GM10248 (cell line): ENCODE measurements around the gene SLC24A3.

Experiments
- CTCF ChIA-PET: fragments of 300-600 bp; sonication (Branson Sonifier 250); formaldehyde crosslinking; extraction: SDS; loops from one replicate; lab custom pipeline; 2021; ENCODE audit warnings: antibody characterized with exemption; lab: Yijun Ruan, JAX
- POLR2A ChIA-PET: fragments of 350-650 bp; sonication (Branson Sonifier 250); formaldehyde crosslinking; extraction: SDS; loops from one replicate; lab custom pipeline; 2020; ENCODE audit warnings: antibody characterized with exemption; lab: Yijun Ruan, JAX
- DNase-seq: peaks from one replicate; pipeline ENCODE4 v3.0.0; 2012; ENCODE audit errors: extremely low spot score
- CTCF ChIP-seq: IDR thresholded peaks from 2 replicates; pipeline ENCODE4 v1.5.1; 2012; ENCODE audit warnings: mild to moderate bottlenecking, low read depth; ENCODE audit errors: extremely low read depth, missing control alignments, control extremely low read depth

SLC24A3 gene

DNA sequence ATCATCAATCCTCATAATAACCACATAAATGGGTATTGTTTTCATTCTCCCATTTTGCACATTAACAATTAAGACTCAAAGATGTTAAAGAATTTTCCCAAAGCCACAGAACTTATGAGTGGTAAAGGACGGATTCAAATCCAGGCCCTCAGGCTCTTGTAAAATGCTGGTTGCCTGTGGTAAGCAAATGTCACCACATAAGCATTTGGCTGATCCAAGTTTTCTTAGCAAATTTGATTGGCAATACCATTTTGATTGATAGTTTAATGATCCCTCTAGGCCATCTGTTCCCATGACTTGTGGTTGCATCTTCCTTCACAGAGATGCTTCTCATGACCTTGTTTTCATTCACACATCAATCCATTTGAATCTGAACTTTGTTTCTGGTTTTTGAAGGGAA is 293.6 kb downstream of the SLC24A3 start:
- ChIA-PET POLR2A (no interaction called here), CTCF (no interaction called here)
- no peak for DNase-seq
- TF ChIP-seq CTCF = no peak

DNA sequence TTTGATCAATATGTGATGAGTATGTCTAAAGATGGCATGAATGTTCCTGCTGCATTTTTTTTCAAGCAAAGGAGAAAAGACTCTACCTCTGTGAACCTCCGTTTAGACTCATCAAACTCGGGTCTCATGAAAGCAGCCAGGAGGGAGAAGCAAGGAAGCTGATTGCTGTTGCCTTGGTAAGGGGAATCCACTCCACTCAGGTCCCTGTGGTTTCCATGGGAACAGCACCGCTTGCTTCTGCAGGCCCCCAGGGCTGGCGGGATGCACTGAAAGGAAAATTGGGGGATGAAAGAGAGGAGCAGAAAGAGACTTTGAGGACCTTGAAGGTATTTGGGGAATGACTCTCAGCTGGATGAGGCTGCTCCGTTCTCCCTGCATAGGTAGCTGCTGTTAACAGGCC is 296.0 kb downstream of the SLC24A3 start:
- ChIA-PET POLR2A (no interaction called here), CTCF (no interaction called here)
- DNase-seq = no peak
- TF ChIP-seq CTCF = no peak

- no peak for DNase-seq
- POLR2A ChIA-PET = no interaction called here
- CTCF ChIA-PET = interaction anchor here (1.0 to 1.5 kb wide), 2 partner anchors 11 to 118 kb away, joined by 3 to 5 read pairs; no protein-coding TSS in a partner anchor
- no peak for TF ChIP-seq CTCF
These were observed 298.2 kb downstream of the SLC24A3 start for GRCh38 chr20:19510611-19511010.

- DNase-seq = no peak
- ChIA-PET CTCF (interaction anchor here (1.4 kb wide), 1 partner anchor 10 kb away, joined by 4 read pairs; no protein-coding TSS in a partner anchor), POLR2A (no interaction called here)
- no peak for TF ChIP-seq CTCF
These were observed 299.5 kb downstream of the SLC24A3 start for GRCh38 chr20:19511931-19512330.

- TF ChIP-seq CTCF = no peak
- POLR2A ChIA-PET = no interaction called here
- DNase-seq = no peak
- CTCF ChIA-PET = no interaction called here
These were observed 300.6 kb downstream of the SLC24A3 start for GRCh38 chr20:19512886-19513677.

DNA sequence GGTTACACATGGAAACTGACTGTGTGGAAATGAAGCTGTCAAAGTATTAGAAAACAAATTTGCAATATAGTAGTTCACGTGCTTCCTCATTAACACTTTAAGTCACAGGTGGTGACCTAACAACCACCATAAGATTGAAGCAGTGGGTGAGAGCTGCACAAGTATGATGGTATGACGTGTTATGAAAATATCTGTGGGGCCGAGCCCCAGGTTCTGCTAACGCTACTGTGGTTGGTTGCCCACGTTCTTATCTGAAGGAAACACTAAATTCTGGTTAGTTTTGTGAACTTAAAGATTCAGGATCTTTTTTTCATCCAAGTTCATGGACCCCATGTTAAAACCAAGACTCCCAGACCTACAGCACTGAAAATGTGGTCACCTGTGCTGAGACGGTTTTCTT is 302.6 kb downstream of the SLC24A3 start:
- no peak for DNase-seq
- no peak for TF ChIP-seq CTCF
- ChIA-PET POLR2A (no interaction called here), CTCF (interaction anchor here (1.8 kb wide), 1 partner anchor 14 kb away, joined by 5 read pairs; no protein-coding TSS in a partner anchor)
